T-helper 2 cell treated with Interferon-gamma antibody and Interleukin-4, amounts not matched to agents 100 ng/mL and 5 ng/mL, for 36 hours (primary cell): ENCODE measurements around the gene SPTBN4. TPM values are rescaled to one million over a fixed set of nuclear protein-coding genes. Genes with fewer than 3 reads are reported as not detected.

Experiments used
- intact Hi-C: fragments of 100-400 bp; cut with micrococcal nuclease; formaldehyde crosslinking; loops from one replicate; pipeline ENCODE4 v1.15.1; 2023
- total RNA-seq: library from RNA; stranded (reverse); gene quantifications from 2 replicates; pipeline ENCODE4 v1.2.3, GENCODE V29; 2022

Gene SPTBN4
- total RNA-seq, 1 donor from 2014 or later = 0.57 TPM

DNA sequence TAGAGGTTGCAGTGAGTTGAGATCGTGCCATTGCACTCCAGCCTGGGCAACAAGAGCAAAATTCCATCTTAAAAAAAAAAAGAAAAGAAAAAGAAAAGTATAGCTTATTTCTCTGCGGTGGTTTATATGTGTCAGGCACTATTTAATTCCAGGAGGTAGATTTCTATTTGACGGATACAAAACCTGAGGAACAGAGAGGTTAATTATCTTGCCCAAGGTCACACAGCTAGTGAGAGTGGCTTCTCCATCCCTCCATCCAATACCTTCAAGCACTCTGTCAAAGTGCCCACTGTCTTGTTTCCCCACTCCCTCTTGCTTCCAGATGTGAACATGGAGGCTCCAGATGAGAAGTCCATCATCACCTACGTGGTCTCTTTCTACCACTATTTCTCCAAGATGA, 34.8 kb downstream of the SPTBN4 start:
- intact Hi-C loops = no loop called here

DNA sequence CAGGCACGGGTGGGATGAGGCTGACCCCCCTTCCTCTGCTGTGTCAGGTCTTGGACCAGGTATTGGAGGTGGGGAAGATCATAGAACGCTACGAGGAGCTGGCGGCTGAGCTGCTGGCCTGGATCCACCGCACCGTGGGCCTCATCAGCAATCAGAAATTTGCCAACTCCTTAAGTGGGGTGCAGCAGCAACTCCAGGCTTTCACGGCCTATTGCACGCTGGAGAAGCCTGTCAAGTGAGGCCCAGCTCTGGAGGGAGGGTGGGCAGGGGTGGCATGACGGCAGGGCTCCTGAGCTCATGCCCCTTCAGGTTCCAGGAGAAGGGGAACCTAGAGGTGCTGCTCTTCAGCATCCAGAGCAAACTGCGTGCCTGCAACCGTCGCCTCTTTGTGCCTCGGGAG, 35.3 kb downstream of the SPTBN4 start:
- intact Hi-C loops = no loop called here

DNA sequence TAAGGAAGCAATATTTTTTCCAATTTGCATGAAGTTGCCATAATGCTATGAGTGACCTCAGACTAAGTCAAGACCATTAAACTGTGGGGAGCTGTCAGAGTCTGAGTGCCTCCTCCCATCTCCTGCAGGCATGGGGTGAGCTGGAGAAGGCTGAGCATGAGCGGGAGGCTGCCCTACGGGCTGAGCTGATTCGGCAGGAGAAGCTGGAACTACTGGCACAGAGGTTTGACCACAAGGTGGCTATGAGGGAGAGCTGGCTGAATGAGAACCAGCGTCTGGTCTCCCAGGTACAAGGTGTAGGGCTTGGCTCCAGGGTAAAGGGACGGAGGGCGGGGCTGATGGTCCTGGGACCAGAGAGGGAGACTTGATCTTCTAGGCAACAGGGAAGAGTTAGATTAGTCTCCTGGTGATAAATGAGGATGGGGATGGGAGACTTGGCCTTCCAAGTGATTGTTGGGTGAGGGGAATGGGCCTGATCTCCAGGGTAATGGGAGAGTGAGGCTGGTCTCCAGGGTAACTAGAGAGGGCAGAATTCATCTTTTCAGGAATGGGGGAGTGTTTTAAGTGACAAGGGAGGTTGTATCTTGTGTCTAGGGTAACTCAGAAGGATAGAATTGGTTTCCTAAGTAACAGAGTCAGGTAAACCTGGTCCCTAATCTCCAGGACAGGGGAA, 36.0 kb downstream of the SPTBN4 start:
- intact Hi-C loops = no loop called here

DNA sequence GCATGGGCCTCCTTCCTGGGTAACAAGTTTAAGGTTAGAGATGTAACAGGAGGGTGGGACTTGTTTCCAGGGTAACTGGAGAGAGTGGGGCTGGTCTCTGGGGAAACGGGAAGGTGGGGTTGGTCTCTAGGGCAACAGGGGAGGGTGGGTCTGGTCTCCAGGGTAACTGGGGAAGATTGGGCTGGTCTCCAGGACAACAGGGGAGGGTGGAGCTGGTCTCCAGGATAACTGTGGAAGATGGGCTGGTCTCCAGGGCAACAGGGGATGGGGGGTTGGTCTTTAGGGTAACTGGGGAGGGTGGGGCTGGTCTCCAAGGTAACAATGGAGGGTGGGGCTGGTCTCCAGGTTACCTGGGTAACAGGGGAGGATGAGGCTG, 36.5 kb downstream of the SPTBN4 start:
- intact Hi-C loops = no loop called here

DNA sequence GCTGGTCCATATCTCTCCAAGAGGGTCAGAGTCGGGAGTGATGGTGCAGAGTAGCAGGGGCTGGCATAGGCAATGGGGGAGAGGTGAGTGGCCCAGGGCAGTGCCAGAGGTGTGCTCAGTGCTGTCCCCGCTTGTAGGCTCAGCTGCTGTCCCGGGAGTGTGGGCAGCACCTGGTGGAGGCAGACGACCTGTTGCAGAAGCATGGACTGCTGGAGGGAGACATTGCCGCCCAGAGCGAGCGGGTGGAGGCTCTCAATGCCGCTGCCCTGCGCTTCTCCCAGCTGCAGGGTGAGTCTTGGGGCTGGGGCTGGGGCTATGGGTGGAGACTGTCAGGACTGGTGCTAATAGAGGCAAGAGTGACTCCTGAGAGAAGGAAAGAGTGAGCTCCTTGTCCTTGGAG, 39.3 kb downstream of the SPTBN4 start:
- intact Hi-C loops = no loop called here

DNA sequence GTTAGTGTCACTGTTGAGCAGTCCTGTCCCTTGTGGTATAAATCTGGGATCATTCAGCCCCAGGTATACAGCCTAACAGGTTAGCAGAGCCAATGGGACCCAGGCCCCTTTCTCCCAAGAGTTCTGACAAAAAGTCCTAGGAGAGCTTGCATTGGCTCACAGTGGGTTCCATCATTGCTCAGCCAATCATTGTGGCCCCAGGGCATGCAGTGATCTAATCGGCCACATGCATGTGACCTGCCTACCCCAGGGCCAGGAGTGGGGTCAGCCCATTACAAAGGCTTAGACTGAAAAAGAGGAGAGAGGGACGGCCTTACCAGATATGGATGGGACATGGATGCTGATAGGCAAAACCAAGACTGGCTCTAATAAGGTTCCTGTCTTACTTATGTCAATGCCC, 41.1 kb downstream of the SPTBN4 start:
- intact Hi-C loops = no loop called here

DNA sequence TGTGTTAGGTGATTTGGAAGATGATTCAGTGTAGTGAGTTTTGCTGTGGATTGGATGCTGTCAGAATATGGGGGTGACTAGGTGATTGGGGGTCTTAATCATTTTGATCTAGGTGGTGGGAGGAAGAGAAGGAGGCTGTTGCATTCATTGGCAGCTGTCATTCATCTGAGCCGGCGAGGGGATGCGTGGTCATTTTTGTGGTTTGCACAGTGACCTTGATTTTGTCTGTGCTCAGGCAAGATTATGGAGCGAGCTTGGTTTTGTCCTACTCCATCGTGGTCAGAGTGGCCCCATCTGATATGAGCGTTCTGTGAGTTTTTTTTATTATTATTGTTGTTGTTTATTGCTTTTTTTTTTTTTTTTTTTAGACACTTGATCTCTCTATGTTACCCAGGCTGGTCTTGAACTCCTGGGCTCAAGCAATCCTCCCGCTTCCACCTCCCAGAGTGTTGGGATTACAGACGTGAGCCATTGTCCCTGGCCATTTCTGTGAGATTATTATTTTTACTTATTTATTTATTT, 42.0 kb downstream of the SPTBN4 start:
- intact Hi-C loops = no loop called here

DNA sequence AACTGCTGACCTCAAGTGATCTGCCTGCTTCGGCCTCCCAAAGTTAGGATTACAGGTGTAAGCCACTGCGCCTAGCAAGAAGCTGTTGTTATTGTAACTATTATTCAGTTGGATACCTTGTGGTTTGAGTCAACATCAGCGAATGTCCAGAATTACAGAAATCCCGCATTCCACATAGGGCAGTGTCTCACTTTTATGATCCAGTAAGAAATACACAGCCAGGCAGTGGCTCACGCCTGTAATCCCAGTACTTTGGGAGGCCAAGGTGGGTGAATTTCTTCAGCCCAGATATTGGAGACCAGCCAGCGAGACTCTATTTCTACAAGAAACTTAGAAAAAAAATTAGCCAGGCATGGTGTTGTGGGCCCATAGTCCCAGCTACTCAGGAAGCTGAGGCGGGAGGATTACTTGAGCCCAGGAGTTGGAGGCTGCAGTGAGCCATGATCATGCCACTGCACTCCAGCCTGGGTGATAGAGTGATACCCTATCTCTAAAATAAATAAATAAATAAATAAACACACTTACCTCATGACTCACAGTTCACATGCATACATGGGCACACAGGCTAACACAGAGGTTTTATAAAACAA, 43.8 kb downstream of the SPTBN4 start:
- intact Hi-C loops = no loop called here

DNA sequence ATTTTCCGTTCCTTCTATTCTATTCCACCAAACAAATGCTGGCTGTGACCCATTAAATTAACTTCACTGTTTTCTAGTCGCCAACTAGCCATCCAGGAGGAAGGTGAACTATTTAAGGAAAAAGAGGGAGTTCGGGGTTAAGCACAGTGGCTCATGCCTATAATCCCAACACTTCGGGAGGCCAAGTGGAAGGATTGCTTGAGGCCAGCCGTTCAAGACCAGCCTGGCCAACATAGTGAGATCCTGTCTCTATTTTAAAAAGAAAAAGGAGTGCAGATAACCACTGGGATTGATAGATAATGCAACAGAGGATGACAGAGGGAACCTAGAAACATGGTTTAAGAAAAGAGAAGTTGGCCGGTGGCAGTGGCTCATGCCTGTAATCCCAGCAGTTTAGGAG, 44.7 kb downstream of the SPTBN4 start:
- intact Hi-C loops = no loop called here

DNA sequence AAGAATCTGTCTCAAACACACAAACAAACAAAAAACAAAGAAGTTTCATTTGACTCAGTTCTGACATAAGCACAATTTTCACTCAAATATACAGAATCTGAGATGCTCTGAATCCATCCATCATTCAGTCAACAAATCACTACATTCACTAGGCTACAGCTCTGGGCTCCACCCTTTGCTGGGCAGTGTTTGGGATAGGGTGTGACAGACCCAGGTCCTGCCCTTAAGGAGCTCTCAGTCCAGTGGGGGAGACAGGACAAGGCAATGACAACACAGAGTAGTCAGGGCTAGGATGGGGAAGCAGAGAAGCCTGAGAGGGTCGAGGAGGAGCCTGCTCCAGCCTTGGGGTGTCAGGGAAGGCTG, 45.3 kb downstream of the SPTBN4 start:
- intact Hi-C loops = no loop called here

DNA sequence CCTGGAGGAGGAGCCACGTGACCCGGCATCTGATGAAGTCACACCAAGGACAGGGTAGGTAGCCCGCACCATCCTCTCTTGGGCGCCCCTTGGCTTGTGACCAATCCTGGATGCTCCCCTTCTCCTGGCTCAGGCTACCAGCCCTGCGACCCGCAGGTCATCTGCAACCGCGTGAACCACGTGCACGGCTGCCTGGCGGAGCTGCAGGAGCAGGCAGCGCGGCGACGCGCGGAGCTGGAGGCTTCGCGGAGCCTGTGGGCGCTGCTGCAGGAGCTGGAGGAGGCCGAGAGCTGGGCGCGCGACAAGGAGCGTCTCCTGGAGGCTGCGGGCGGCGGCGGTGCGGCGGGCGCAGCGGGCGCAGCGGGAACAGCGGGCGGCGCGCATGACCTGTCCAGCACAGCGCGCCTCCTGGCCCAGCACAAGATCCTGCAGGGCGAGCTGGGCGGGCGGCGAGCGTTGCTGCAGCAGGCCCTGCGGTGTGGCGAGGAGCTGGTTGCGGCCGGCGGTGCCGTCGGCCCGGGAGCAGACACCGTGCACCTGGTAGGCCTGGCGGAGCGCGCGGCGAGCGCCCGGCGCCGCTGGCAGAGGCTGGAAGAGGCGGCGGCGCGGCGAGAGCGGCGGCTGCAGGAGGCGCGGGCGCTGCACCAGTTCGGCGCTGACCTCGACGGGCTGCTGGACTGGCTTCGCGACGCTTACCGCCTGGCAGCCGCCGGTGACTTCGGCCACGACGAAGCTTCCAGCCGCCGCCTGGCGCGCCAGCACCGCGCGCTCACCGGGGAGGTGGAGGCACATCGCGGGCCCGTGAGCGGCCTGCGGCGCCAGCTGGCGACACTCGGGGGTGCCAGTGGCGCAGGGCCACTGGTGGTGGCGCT, 45.9 kb downstream of the SPTBN4 start:
- intact Hi-C loops = no loop called here

DNA sequence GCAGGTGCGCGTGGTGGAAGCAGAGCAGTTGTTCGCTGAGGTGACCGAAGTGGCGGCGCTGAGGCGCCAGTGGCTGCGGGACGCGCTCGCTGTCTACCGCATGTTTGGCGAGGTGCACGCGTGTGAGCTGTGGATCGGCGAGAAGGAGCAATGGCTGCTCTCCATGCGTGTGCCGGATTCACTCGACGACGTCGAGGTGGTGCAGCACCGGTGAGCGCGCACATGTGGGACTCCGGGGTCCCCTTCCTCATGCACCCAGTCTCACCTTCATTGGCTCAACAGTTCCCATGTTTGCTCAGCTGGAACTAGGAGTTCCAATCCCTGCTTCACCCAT, 46.5 kb downstream of the SPTBN4 start:
- intact Hi-C loops = no loop called here

DNA sequence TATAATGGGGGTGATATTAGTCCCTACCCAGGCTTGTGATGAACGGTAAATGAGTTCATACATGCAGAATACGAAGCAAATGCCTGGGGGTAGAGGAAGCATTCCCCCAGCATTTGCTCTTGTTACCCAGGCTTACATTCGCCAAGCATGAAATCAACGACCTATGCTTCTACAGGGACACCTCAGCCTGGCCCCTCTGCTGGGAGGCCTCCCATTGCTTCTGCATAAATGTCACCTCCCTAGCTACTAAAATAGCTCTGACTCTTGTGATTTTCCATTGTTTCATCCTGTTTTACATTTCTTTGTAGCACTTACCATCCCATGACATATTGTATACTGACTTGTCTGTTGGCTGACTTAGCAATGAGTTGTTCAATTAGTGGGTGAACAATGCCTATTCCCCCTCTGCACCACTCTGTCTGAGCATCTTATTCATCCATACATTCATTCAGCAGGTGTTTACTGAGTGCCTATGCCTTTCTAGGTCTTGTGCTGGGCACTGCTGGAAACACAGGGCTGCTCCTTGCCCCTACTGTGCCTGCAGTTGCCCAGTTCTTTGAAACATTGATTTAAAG, 47.0 kb downstream of the SPTBN4 start:
- intact Hi-C loops = no loop called here

DNA sequence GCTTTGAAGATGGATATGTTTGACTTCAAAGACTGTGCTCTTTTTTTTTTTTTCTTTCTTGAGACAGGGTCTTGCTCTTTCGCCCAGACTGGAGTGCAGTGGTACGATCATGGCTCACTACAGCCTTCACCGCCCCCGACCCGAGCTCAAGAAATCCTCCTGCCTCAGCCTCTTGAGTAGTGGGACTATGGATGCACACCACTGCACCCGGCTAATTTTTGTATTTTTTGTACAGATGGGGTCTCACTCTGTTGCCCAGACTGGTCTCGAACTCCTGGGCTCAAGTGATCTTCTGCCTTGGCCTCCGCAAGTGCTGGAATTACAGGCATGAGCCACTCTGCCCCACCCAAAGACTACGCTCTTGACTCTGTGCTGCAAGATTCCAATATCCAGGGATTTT, 50.4 kb downstream of the SPTBN4 start:
- intact Hi-C loops = no loop called here

DNA sequence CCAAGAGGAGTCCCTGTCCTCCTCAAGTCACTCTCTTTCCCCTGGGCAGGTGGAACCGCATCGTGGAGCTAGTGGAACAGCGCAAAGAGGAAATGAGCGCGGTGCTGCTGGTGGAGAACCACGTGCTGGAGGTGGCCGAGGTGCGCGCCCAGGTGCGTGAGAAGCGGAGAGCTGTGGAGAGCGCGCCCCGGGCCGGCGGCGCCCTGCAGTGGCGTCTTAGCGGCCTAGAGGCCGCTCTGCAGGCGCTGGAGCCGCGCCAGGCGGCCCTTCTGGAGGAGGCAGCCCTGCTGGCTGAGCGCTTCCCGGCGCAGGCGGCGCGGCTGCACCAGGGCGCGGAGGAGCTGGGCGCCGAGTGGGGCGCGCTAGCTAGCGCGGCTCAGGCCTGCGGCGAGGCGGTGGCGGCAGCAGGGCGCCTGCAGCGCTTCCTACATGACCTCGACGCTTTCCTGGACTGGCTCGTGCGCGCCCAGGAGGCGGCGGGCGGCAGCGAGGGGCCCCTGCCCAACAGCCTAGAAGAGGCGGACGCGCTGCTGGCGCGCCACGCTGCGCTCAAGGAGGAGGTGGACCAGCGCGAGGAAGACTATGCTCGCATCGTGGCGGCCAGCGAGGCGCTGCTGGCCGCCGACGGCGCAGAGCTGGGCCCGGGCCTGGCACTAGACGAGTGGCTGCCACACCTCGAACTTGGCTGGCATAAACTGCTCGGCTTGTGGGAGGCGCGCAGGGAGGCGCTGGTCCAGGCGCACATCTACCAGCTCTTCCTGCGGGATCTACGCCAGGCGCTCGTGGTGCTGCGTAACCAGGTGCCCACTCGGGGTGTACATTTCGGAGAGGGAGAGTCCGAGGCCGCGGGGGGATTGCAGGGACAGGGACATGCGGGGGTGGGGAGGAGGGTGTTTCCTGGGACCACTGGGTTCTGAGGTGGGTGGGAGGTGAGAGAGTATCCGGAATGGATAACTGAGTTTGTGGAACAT, 52.8 kb downstream of the SPTBN4 start:
- intact Hi-C loops = loop anchor here (10.0 kb wide), 1 partner anchor 215 kb away; no protein-coding TSS in a partner anchor

DNA sequence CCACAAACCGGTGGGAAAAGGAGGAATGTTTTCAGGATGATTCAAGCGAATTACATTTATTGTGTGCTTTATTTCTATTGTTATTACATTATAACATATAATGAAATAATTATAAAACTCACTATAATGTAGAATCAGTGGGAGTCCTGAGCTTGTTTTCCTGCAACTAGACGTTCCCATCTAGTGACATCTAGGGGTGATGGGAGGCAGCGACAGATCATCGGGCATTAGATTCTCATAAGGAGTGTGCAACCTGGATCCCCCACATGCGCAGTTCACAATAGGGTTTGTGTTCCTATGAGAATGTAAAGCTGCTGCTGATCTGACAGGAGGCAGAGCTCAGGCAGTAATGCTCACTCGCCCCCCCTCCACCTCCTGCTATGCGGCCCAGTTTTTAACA, 54.5 kb downstream of the SPTBN4 start:
- intact Hi-C loops = loop anchor here (10.0 kb wide), 1 partner anchor 216 kb away; no protein-coding TSS in a partner anchor

DNA sequence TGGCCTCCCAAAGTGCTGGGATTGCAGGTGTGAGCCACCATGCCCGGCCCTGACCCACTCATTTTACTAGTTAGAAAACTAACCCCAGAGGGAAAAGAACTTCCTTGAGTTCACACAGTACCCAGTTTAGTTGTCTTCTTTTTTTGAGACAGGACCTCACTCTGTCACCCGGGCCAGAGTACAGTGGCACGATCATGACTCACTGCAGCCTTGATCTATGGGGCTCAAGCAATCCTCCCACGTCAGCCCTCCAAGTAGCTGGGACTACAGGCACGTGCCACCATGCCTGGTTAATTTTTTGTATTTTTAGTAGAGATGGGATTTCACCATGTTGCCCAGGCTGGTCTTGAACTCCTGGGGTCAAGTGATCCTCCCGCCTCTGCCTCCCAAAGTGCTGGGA, 55.1 kb downstream of the SPTBN4 start:
- intact Hi-C loops = loop anchor here (10.0 kb wide), 1 partner anchor 217 kb away; no protein-coding TSS in a partner anchor

DNA sequence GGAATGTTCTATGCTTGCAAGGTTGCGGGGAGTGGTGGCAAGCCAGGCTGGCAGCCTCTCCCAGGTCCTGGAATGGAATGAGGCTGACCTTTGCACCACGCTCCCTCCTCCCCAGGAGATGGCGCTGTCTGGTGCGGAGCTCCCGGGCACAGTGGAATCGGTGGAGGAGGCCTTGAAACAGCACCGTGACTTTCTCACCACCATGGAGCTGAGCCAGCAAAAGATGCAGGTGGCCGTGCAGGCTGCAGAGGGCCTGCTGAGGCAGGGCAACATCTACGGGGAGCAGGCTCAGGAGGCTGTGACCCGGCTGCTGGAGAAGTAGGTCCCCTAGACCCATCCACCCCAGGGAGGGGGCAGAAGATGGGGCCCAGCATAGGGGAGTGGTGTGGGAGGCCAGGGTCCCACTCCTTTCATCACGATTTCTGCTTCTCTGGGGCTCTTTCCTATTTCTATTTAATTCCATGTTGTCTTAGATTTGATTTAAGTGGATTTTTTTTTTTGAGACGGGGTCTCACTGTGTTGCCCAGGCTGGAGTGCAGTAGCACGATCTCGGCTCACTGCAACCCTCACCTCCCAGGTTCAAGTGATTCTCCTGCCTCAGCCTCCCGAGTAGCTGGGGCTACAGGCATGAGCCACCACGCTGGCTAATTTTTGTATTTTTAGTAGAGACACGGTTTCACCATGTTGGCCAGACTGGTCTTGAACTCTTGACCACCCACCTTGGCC, 56.7 kb downstream of the SPTBN4 start:
- intact Hi-C loops = loop anchor here (10.0 kb wide), 1 partner anchor 219 kb away; no protein-coding TSS in a partner anchor

DNA sequence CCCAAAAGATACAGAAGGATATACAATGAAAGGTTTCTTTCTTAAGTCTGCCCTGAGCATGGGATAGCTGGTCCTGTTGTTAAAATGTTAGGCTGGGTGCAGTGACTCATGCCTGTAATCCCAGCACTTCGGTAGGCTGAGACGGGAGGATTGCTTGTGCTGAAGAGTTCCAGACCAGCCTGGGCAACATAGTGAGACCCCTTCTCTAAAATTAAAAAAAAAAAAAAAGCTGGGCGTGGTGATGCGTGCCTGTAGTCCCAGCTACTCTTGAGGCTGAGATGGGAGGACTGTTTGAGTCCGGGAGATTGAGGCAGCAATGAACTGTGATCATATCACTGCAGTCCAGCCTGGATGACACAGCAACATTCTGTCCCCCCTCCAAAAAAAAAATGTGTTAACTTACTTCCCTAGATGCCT, 57.3 kb downstream of the SPTBN4 start:
- intact Hi-C loops = loop anchor here (10.0 kb wide), 1 partner anchor 219 kb away; no protein-coding TSS in a partner anchor

DNA sequence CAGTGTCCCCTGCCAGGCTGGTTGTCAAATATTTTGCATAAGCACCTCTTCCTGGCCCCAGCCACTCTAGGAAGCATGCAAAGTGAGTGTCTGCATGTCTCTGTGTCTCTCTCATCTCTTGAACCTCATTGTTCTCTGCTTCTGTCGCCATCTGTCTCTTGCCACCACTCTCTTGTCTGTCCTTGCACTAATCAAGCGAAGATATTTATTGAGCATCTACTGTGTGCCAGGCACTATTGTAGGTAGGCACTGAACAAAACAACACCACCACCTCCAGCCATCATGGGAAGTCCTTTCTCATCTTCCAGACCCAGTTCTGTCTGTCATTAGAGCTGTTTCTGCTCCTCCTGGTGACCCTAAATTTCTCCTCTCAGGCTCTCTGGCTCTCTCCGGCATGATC, 57.9 kb downstream of the SPTBN4 start:
- intact Hi-C loops = loop anchor here (10.0 kb wide), 1 partner anchor 220 kb away; no protein-coding TSS in a partner anchor
